Measurements from ENCODE around the gene CSNK2A3.

CSNK2A3 gene

GRCh38 chr11:11334607-11335006, 18.4 kb downstream of the CSNK2A3 start:
- no peak for DNase-seq

- no peak for DNase-seq
Measured at GRCh38 chr11:11332141-11332710, 20.8 kb downstream of the CSNK2A3 start.

GRCh38 chr11:11329062-11329806, 23.8 kb downstream of the CSNK2A3 start:
- no peak for DNase-seq

- DNase-seq, result no peak
Measured at GRCh38 chr11:11324090-11324489, 29.0 kb downstream of the CSNK2A3 start.

GRCh38 chr11:11322101-11322500, 30.9 kb downstream of the CSNK2A3 start:
- no peak for DNase-seq

- no peak for DNase-seq
Measured at GRCh38 chr11:11320825-11321224, 32.2 kb downstream of the CSNK2A3 start.

- no peak for DNase-seq
Measured at GRCh38 chr11:11318961-11319360, 34.1 kb downstream of the CSNK2A3 start.

- DNase-seq, result no peak
Measured at GRCh38 chr11:11318461-11318860, 34.6 kb downstream of the CSNK2A3 start.

- DNase-seq, result no peak
Measured at GRCh38 chr11:11316651-11317230, 36.3 kb downstream of the CSNK2A3 start.

- no peak for DNase-seq
Measured at GRCh38 chr11:11313902-11314692, 39.0 kb downstream of the CSNK2A3 start.

GRCh38 chr11:11313426-11313825, 39.6 kb downstream of the CSNK2A3 start:
- DNase-seq, result no peak

- no peak for DNase-seq
Measured at GRCh38 chr11:11312738-11313137, 40.3 kb downstream of the CSNK2A3 start.

GRCh38 chr11:11311169-11311568, 41.9 kb downstream of the CSNK2A3 start:
- no peak for DNase-seq

- DNase-seq, result no peak
Measured at GRCh38 chr11:11309906-11310305, 43.1 kb downstream of the CSNK2A3 start.

GRCh38 chr11:11308249-11308648, 44.8 kb downstream of the CSNK2A3 start:
- DNase-seq, result no peak

- DNase-seq, result no peak
Measured at GRCh38 chr11:11306855-11307254, 46.2 kb downstream of the CSNK2A3 start.

GRCh38 chr11:11304550-11304949, 48.5 kb downstream of the CSNK2A3 start:
- DNase-seq, result no peak

- peak; percentile 12 for DNase-seq
Measured at GRCh38 chr11:11302565-11302964, 50.5 kb downstream of the CSNK2A3 start.

Data from DMS79 treated with DMSO at 0.1 percent for 48 hours (cell line).